ENCODE results near the gene FYB1. TPM values are rescaled to one million over a fixed set of nuclear protein-coding genes. Genes with fewer than 3 reads are reported as not detected.

FYB1 gene
- total RNA-seq, 3 donors from 2014 or later (not counting 1 experiment from before 2014, with no cell fraction given), result 277 to 340 (median 295) TPM

- H3K4me1 ChIP-seq (ENCODE audit: control insufficient read depth, insufficient read depth, low read length), result peaks cover 53% of the 10 kb centered on the region
- TF ChIP-seq CTCF (IDR thresholded peaks at IDR 0.05), result no peak
- peaks cover 5% of the 10 kb centered on the region for H3K36me3 Mint-ChIP-seq
- intact Hi-C loops (cut with micrococcal nuclease), result no loop called here
- 14% methylated on average over 3 of the region's 3 CpGs for WGBS (ENCODE audit: insufficient coverage)
- H3K4me3 Mint-ChIP-seq, result peak overlapping the region; percentile 75
- peaks cover 85 to 88% of the 10 kb centered on the region in 2 donors for H3K4me1 Mint-ChIP-seq
- ATAC-seq (peak; percentile 25 to 40 (median 40)), DNase-seq (peak in 1 of 2 donors; percentile 58)
- H3K27ac ChIP-seq (ENCODE audit: low read length), result peak overlapping the region; percentile 87
- H3K4me3 ChIP-seq (ENCODE audit: low read length), result no peak overlapping the region
- no peaks in the 10 kb centered on the region for H3K9me3 Mint-ChIP-seq
- peaks cover 2% of the 10 kb centered on the region for H3K36me3 ChIP-seq (ENCODE audit: control insufficient read depth, insufficient read depth, low read length)
- no peaks in the 10 kb centered on the region for H3K27me3 Mint-ChIP-seq (ENCODE audit: low read depth in 2 of 2)
- H3K27ac Mint-ChIP-seq, result peak overlapping the region; percentile 86 to 87
- H3K9me3 ChIP-seq (ENCODE audit: control insufficient read depth, insufficient read depth, low read length), result no peaks in the 10 kb centered on the region
- no peaks in the 10 kb centered on the region for H3K27me3 ChIP-seq (ENCODE audit: control insufficient read depth, insufficient read depth, low read length)
Observed at GRCh38 chr5:39178171-39178570, 41.2 kb downstream of the FYB1 start.

- Histone ChIP-seq H3K4me3 (ENCODE audit: low read length) (peak overlapping the region; percentile 4), H3K27ac (ENCODE audit: low read length) (peak overlapping the region; percentile 87), H3K9me3 (ENCODE audit: control insufficient read depth, insufficient read depth, low read length) (no peaks in the 10 kb centered on the region), H3K27me3 (ENCODE audit: control insufficient read depth, insufficient read depth, low read length) (no peaks in the 10 kb centered on the region), H3K4me1 (ENCODE audit: control insufficient read depth, insufficient read depth, low read length) (peaks cover 49% of the 10 kb centered on the region), H3K36me3 (ENCODE audit: control insufficient read depth, insufficient read depth, low read length) (peaks cover 2% of the 10 kb centered on the region)
- intact Hi-C loops (cut with micrococcal nuclease), result loop anchor here (1.0 to 2.0 kb wide), 3 partner anchors 10 to 33 kb away; no protein-coding TSS in a partner anchor
- Mint-ChIP-seq H3K36me3 (peaks cover 8% of the 10 kb centered on the region), H3K9me3 (no peaks in the 10 kb centered on the region), H3K4me1 (peaks cover 90 to 92% of the 10 kb centered on the region in 2 donors), H3K4me3 (peak overlapping the region; percentile 75), H3K27ac (peak overlapping the region; percentile 86 to 87), H3K27me3 (ENCODE audit: low read depth in 2 of 2) (no peaks in the 10 kb centered on the region)
- 0% methylated on average over 1 of the region's 3 CpGs for WGBS (ENCODE audit: insufficient coverage)
- ATAC-seq (peak; percentile 74 to 90 (median 81)), DNase-seq (peak in 1 of 2 donors; percentile 83)
- no peak for TF ChIP-seq CTCF (IDR thresholded peaks at IDR 0.05)
Observed at GRCh38 chr5:39177631-39177964, 41.8 kb downstream of the FYB1 start.

GRCh38 chr5:39176759-39177630, 42.4 kb downstream of the FYB1 start:
- Mint-ChIP-seq H3K4me1 (peaks cover 88 to 90% of the 10 kb centered on the region in 2 donors), H3K36me3 (peaks cover 8% of the 10 kb centered on the region), H3K27ac (peak overlapping the region; percentile 86 to 87), H3K27me3 (ENCODE audit: low read depth in 2 of 2) (no peaks in the 10 kb centered on the region), H3K9me3 (no peaks in the 10 kb centered on the region), H3K4me3 (peak overlapping the region; percentile 75)
- ATAC-seq, result peak; percentile 51 to 80 (median 74)
- DNase-seq, result peak in 1 of 2 donors; percentile 79
- H3K36me3 ChIP-seq (ENCODE audit: control insufficient read depth, insufficient read depth, low read length), result peaks cover 2% of the 10 kb centered on the region
- no peaks in the 10 kb centered on the region for H3K27me3 ChIP-seq (ENCODE audit: control insufficient read depth, insufficient read depth, low read length)
- H3K27ac ChIP-seq (ENCODE audit: low read length), result peak overlapping the region; percentile 87
- intact Hi-C loops (cut with micrococcal nuclease), result loop anchor here (1.0 to 2.0 kb wide), 3 partner anchors 10 to 33 kb away; no protein-coding TSS in a partner anchor
- peaks cover 49% of the 10 kb centered on the region for H3K4me1 ChIP-seq (ENCODE audit: control insufficient read depth, insufficient read depth, low read length)
- no peaks in the 10 kb centered on the region for H3K9me3 ChIP-seq (ENCODE audit: control insufficient read depth, insufficient read depth, low read length)
- TF ChIP-seq CTCF (IDR thresholded peaks at IDR 0.05), result no peak
- H3K4me3 ChIP-seq (ENCODE audit: low read length), result peak overlapping the region; percentile 4
- 10% methylated on average over 1 of the region's 3 CpGs for WGBS (ENCODE audit: insufficient coverage)

Data from natural killer cell (primary cell).